GM18520 (cell line): Measurements from ENCODE around the gene MACROD2.
"Not testable (repeated sequence)": the region's sequence is repeated elsewhere in the genome, so short reads cannot be mapped to it uniquely, and the experiment has no call there.

Source experiments
- ATAC-seq: cut with Tn5 transposase; IDR thresholded peaks from one replicate; pipeline ENCODE4 v1.9.1; 2021; ENCODE audit not compliant: unreplicated experiment

The MACROD2 gene

GRCh38 chr20:15528391-15529111, 1533.2 kb downstream of the MACROD2 start:
- ATAC-seq = no peak

GRCh38 chr20:15535863-15536262, 1540.5 kb downstream of the MACROD2 start:
- no peak for ATAC-seq

- not testable (repeated sequence) for ATAC-seq
Observed at GRCh38 chr20:15537200-15537599, 1541.9 kb downstream of the MACROD2 start.

DNA sequence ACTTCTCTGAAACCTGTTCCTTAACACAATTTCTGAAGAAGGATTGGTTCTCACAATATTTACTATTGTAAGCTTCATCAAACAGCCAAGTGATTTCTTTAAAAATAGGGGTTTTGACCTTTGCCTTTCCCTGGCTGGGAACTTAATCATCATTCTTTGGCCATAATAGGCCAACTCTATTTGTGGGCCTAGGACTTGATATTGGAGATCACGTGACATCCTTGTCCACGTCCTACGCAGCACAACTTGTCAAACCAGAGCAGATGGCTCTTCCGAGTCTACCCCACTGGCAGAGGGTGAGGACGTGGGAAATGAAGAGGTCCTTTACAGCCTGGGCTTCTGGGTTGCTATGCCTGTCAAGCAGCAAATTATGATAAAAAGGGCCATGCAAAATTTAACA, 1547.3 kb downstream of the MACROD2 start:
- ATAC-seq = no peak

GRCh38 chr20:15544742-15545141, 1549.4 kb downstream of the MACROD2 start:
- no peak for ATAC-seq

- no peak for ATAC-seq
Observed at GRCh38 chr20:15546525-15547023, 1551.3 kb downstream of the MACROD2 start.

DNA sequence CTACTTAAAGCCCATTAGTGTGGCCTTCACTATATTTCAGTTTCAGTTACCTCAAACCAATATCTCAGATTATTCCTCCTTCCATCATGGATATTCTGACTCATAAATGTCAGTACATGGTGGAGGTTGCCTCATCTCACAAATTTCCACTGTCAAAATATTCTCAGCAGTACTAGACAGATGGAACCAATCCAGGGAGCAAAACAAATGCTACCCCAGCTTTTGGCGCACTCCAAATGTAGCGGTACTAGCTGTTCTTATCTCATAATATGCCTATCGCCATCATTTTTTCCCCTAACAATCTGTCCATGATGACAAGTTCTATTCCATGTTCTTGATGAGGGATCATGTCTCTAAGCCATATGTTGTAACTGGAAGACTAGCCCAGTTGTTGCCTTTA, 1551.8 kb downstream of the MACROD2 start:
- ATAC-seq = no peak

DNA sequence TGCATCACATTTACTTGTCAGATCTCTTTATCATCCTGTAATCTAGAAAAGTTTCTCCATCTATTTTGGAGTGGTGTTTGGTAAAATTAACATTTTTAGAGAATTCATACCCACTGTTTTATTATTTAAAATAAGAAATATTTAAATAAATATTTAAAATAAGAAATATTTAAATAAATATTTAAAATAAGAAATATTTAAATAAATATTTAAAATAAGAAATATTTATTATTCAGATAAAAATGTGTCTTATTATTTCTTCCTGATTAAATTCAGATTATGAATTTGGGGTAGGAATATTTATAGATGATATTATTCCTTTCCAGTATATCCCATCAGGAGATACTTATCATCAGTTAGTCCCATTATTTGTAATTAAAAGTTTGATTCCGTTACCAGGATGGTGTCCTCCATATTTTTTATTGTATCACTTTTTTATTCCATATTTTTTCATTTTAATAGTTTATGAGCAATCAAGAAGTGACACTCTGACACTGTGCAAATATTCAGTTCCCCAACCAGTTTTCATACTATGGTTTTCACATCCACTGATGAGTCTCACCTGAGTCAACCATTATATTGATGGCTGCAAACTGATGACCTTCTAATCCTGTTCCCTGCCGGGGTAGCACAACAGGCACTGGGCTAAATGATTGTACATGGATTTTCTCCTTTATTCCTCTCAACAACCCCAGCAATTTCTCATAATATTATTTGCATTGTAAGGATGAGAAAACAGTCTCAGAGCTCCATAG, 1555.0 kb downstream of the MACROD2 start:
- ATAC-seq = no peak

DNA sequence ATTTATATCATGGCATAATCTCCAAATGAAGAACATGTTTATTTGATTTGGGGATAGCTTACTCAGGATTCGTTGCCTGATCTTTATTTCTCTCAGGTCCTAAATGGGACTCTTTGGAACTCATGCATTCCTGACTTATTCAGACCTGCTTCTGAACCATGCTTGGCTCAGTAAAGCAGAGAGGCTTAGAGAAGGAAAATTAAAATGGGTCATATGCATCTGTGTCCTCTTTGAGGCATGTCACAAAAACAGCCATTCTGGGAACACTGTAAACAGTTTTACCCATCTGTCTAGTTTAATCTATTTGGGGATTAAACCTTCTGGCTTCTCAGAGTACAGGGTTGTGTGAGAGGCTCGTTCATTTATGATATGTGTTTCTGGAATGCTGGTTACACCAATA, 1560.6 kb downstream of the MACROD2 start:
- no peak for ATAC-seq

DNA sequence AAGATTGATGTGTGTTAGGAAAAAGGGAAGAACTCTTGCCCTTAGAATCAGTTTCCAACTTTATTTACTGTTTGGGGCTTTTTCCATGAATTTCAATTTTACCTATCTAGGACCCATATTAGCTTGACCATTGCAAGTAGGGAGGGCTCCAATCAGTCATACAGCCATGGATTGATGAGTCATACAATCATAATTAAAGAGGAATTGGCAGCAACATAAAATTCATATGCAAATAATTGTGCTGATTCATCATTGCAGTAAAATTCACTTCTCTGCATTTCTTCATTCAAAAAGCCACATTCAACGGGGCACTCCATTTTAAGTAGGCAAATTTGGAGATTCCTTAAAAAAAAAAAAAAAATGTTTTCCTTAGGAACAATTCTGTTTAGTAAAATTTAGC, 1561.6 kb downstream of the MACROD2 start:
- ATAC-seq = no peak

DNA sequence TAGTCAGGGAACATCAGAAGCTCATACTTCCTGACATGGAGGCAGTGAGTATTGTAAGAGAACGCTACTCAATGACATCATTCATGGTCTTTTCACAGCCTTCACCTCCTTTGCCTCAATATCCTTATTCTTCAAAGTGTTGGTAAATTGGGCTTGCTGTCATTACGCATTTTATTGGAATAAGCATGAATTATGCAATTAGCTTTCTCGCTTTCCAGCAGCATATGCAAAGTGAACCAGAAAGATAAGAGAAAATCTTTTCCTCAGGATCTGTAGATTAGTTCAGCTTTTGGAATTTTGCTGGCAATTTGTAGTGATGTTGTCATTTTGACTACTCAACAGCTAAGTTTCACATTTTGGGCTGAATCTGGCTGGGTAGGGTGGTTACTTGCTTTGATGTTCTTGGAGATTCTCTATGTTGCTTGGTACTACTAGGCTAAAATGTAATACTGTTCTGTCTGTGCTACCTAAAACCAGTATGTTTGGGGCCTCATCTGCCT, 1565.8 kb downstream of the MACROD2 start:
- no peak for ATAC-seq

- ATAC-seq = no peak
Observed at GRCh38 chr20:15561707-15562404, 1566.5 kb downstream of the MACROD2 start.

- no peak for ATAC-seq
Observed at GRCh38 chr20:15563836-15564235, 1568.5 kb downstream of the MACROD2 start.

- ATAC-seq = peak; percentile 83
Observed at GRCh38 chr20:15564981-15565380, 1569.7 kb downstream of the MACROD2 start.

DNA sequence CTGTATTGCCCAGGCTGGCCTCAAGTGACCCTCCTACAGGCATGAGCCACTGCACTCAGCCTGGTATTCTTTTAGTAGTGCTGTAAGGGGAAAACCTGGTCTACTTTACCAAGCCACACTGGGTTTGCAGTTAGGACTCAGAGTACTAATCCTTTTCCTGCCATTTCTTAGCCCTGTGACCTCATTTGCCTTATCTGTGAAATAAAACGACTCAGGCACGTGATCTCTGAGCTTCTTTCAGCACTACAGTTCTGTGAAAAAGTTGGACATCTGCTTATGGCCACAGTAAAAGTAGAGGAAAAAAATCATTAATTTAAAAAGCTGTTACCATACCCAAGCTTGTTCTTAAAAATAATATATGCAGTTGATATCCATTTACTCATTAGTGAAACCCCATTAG, 1570.5 kb downstream of the MACROD2 start:
- ATAC-seq = no peak

DNA sequence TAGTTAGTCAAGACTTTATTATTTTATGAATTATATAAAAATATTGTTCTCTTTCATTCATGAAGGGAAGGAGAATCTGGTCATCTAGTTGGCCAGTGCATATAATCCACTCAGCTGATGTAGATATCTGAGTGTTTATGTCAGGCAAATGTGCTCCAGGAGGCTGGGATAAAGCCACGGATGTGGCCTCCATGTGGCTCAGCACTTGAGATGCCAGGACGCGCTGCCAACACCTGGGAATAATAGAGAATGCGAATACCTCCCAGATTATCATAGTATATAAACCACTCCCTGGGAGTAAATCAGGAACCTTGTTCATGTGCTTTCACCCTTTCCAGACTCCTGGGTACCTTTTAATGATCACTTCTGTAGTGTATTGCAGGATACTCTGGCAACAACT, 1571.9 kb downstream of the MACROD2 start:
- ATAC-seq = no peak

- ATAC-seq = no peak
Observed at GRCh38 chr20:15570156-15570555, 1574.8 kb downstream of the MACROD2 start.

GRCh38 chr20:15571056-15571455, 1575.7 kb downstream of the MACROD2 start:
- no peak for ATAC-seq

DNA sequence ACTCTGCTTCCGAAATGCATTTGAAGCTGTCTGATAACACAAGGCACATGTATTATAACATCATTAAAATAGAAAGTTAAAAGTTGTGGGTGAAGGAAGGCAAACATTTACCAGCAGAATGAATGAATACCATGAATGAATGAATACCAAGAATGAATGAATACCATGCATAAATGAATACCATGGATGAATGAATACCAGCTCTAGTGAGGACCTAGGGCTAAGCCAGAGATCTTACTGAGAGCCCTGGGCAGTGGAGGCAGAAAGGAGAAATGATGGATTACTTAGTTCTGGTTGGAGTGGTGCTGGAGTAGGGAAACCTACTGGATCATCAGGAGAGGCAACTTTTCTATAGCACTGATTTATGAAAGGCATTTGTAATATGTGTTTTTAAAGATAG, 1579.9 kb downstream of the MACROD2 start:
- no peak for ATAC-seq

GRCh38 chr20:15576411-15576810, 1581.1 kb downstream of the MACROD2 start:
- ATAC-seq = no peak

DNA sequence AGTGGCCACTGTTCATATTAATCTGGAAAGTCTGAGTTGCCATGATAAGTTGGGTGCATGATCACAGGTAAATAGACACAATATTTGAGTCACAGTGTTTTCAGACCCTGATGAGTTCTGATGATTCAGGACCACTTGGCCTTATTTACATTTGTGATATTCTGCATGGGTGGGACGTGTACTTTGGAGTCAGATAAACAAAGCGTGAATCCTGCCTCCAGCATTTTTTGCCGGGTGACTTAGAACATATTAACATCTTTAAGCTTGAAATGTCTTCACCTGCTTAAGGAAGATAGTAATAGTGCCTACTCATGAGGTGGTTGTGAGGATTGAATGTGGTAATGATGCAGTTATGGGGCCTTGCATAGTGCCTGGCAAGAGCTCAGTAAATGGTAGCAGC, 1582.8 kb downstream of the MACROD2 start:
- ATAC-seq = no peak

DNA sequence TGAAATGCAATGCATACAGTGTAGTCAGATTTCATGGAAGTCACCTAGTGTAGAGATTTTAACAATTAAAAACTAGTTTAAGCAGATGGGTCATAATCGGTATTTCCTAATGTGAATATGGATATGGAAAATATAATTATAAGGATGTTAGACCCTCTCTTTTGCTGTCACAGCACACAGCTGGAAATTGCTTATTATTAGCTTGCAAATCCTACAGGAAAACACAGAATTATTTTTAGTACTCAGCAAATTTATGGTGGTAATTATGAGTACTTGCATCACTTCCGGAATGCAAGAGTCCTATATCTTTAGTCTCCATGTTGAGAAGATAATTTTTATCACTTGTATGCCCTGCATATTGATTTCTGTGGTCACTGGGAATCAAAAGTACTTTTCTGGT, 1584.4 kb downstream of the MACROD2 start:
- ATAC-seq = no peak
